Stimulated activated CD8-positive, alpha-beta memory T cell treated with anti-CD3 and anti-CD28 coated beads, Interleukin-12 subunit alpha, Interleukin-12 subunit beta, amount 100 ng/mL, for 4 hours (primary cell): ENCODE data around the gene BBS2.
A peak's percentile ranks its signal among the peaks of the same experiment; 100 is the strongest.

ENCODE experiments used
- DNase-seq: peaks from one replicate; pipeline ENCODE4 v3.0.0-alpha.2; 2020; ENCODE audit warnings: low read depth

Gene BBS2

DNA sequence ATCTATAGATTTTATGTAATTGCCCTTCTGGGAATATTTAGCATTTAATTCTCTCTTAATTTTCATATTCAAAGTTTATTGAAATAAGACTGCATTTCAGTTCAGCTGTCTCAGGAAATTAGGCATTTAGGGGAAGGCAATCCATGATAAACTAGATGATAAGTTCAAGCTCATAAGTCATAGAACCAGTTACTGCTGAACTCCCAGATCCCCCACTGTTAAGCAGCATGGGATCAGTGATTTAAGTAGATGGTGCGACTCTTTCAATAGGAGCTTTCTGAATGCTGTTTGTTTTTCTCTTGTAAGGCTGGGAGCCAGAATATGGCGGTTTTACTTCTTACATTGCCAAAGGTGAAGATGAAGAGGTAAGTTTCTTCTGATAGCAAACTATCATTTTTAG, 44.6 kb downstream of the BBS2 start:
- no peak for DNase-seq

DNA sequence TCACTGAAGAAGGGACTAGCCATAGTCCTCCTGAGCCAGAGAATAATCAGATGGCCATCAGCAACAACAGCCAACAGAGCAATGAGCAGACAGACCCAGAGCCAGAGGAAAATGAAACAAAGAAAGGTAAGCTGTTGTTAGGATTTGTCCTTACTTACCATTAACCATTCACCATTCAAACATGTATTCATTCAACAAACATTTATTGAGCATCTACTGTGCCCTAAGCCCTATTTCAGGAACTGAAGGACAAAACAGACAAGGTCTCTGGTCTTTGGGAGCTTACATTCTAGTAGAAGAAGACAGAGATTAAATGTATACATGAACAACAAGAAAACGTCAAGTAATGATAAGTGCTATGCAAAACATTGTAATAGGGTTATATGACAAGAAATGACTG, 49.2 kb downstream of the BBS2 start:
- no peak for DNase-seq

- no peak for DNase-seq
Observed at GRCh38 chr16:56470232-56470631, 49.6 kb downstream of the BBS2 start.

DNA sequence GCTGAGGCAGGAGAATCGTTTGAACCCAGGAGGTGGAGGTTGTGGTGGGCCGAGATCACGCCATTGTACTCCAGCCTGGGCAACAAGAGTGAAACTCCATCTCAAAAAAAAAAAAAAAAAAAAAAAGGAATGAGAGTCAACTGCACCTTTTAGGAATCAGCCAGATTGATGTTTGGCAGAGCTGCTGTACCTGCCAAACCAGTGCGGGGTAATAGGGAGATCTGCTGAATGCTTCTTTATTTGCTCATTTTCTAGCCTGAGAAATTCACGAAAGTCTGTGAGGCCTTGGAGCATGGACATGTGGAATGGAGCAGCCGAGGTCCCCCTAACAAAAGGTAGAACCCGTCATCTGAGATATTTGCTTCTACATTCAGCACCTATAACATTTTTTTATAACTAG, 50.1 kb downstream of the BBS2 start:
- no peak for DNase-seq

GRCh38 chr16:56468800-56469199, 51.0 kb downstream of the BBS2 start:
- no peak for DNase-seq

DNA sequence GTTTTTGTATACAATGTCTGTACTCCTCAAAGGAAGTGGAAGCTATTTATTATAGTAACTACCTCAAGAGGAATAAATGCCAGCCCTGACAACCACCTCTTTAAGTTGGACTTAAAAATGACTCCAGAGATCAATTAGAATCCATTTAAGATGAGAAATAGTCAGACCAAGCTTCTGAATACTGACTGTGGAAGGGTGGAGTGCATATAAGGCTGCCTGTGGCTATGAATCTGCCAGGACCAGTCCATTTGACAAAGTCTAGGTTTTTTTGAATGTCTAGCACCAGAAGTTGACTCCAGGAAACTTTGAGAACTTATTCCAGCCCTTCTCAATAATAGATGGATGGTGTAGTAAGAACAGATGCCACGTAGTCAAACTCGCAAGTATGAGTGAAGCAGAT, 53.5 kb downstream of the BBS2 start:
- no peak for DNase-seq

- no peak for DNase-seq
Observed at GRCh38 chr16:56463153-56463552, 56.7 kb downstream of the BBS2 start.

DNA sequence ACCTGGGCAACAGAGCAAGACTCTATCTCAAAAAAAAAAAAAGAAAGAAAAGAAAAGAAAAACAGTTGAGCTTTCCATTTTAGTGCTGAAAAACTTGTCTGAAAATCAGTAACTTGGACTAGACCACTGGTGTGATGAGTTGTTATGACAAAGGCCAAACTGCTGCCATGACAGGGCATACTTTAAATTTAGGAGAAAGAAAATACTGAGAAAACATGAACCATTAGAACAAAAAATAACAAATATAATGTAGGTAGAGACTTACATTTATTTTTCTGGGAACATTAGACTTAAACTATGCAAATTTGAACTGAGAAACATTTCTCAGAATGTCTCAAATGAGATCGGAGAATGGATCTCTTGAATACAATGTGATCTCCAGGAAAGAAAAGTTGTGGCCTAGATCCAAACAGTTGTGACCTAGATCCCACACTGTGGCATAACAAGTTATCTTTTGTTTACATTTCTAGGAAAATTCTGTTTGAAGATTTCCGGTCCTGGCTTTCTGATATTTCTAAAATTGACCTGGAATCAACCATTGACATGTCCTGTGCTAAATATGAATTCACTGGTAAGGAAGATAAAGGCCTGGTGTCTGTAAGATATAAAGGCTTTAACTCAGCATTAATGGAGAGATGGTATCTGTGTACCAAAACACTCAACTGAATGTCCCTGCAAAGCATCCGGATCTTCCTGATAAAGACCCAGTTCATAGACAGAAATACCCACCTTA, 57.6 kb downstream of the BBS2 start:
- DNase-seq = no peak

DNA sequence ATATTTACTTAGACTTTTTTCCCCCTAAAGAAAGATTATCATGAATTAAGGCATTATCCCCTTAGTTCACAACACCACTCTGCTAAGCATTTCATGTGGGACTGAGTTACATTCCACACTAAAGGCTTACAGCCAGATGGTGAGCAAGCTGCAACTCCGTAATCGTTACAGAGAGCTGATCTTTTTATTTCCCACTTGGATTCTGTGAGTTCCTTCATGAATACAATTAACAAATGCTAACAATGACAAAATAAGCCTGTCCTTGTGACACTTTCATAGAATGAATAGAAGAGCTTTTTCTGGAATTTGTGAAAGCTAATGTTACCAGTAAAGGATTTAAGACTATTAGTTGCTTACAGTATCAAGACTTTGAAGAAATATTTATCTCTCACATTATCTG, 59.7 kb downstream of the BBS2 start:
- DNase-seq = no peak

DNA sequence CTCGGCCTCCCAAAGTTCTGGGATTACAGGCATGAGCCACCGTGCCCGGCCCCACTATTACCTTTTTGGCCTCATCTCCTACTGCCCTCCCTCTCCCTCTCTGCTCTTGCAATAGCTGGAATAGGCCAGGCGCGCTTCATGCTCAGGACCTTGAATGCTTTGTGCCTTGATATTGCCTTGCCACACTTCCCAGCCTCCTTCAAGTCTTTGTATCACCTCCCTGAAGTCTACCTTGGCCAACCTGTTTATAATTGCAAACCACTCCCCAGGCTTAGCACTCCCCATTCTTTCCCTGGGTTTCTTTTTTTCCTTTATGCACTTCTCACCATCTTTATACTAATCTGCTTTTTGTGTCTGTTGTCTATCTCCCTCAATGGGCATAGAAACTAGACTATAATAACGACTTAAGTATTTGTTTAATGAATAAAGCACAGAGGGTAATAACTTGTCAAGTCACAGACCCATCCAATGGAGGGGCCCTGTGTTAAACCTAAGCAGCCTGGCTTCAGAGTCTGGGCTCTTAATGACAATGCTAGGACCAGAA, 61.8 kb downstream of the BBS2 start:
- DNase-seq = no peak

GRCh38 chr16:56451753-56452689, 67.8 kb downstream of the BBS2 start:
- no peak for DNase-seq

GRCh38 chr16:56450986-56451752, 68.7 kb downstream of the BBS2 start, which contains the start of the genes NUDT21 and OGFOD1:
Gene NUDT21 (minus strand): TSS chr16:56451332. CDS start chr16:56451202, 130 bp downstream.
Gene OGFOD1 (plus strand): TSS chr16:56451554. CDS start chr16:56451613, 59 bp downstream.
- DNase-seq = peak; percentile 83

DNA sequence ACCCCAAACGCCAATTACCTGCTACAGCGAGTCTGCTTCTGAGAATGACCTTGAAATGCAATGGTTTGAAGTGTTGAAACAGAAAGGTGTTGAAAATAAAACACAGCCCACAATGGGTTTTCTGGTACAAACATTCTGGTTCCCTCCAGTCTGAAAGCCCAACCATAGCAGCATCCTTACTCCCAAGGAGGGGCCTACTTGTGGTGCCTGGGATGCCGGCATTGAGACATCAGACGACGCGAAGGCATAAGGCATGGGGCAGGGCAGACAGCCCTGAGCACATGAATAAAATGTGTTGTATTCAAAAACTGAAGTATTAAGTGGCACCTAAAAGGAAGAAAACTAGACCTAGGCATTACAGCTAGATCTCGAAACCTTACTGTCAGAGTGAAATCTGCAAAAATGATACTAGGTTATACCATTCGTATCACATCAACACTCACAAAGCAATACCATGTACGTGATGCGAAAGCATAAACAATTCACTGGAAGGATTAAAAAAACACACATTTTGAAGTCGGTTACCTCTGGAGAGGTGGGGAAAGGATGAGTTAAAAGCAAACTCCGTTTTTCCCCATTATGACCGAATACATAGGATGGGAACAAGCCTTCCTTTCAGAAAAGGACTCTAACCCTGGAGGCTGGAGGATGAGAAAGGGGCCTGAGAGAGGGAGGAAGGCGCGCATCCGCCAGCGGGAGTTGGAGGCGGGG, 69.4 kb downstream of the BBS2 start:
- no peak for DNase-seq

DNA sequence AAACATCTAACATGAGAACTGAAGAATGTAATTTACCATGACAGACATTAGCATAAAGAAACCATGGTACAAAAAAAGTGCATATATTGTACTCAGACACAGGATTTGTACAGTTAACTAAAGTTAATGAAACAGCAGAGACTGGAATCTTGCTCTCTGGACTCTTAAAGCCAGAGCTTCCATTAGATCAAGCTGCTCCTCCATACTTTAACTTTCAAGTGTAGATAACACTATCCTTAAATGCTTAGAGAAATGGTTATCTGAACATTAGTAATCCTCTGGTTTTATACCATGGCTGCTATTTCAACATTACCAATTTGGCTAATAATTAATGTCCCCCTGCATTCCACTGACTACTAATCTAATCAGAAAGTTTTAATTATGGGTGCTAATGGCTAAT, 71.8 kb downstream of the BBS2 start:
- DNase-seq = no peak

DNA sequence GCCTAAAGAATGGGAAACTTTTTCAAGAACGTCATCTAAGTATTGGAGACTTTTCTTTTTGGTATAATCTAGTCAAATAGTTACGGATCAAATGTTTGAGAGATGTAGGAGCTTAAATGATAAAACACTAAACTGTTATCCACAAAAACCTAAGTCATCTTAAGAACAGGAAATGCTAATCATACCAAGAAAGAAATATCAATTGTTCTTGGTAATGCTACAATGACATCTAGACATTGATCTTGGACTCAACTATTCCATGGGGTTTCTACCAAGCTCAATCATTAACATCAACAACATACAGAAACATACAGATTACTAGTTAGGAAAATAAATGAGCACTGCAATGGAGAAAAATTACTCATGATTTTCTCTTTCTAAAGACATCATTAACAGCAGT, 72.5 kb downstream of the BBS2 start:
- DNase-seq = no peak

- no peak for DNase-seq
Observed at GRCh38 chr16:56438038-56438437, 81.8 kb downstream of the BBS2 start.

GRCh38 chr16:56436258-56436657, 83.6 kb downstream of the BBS2 start:
- DNase-seq = no peak
